ENCODE measurements around the gene PRKN. TPM values are rescaled to one million over a fixed set of nuclear protein-coding genes. Genes with fewer than 3 reads are reported as not detected.

The PRKN gene
- total and polyA plus RNA-seq, 2 experiments from 2014 or later: 1.2 to 2.3 TPM

DNA sequence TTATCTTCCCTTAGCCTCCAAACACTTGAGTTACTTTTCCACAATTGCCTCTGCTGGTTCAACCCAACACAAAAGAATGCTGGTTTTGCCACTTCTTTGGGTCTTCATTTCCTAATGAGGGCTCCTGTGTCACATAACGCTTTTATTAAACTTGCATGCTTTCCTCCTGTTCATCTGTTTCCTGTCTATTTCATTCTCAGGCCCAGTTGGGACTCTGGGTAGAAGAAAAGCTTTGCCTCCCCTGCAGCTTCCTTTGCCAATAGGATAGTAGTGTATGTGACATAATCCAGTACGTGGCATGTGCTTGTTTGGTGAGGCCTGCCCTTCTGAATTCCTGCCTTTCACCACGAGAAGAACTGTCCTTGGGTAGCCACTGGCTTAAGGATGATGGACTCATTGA is 924.4 kb downstream of the PRKN start:
- no peak overlapping the region for H3K4me3 ChIP-seq
- no peaks in the 10 kb centered on the region for H3F3A ChIP-seq (ENCODE audit: insufficient read depth)
- no peaks in the 10 kb centered on the region for H3K27me3 ChIP-seq (replicated peaks; ENCODE audit: insufficient read depth)
- H3K4me2 ChIP-seq (ENCODE audit: unreplicated experiment): no peak overlapping the region
- H3K79me2 ChIP-seq (ENCODE audit: insufficient read depth): no peaks in the 10 kb centered on the region
- no peaks in the 10 kb centered on the region for H3K36me3 ChIP-seq (ENCODE audit: low read depth)
- TF ChIP-seq EZH2 (IDR thresholded peaks at IDR 0.05; ENCODE audit: insufficient read depth, poor library complexity, severe bottlenecking): no peak
- 48 to 50% methylated on average over 3 of the region's 3 CpGs for WGBS, 2 experiments (ENCODE audit: low coverage in 1 of 2, low lambda C conversion rate in 2 of 2, missing lambda C conversion rate in 2 of 2)
- H4K20me1 ChIP-seq (ENCODE audit: insufficient read depth): no peaks in the 10 kb centered on the region
- DNase-seq: no peak
- in situ Hi-C loops (cut with MboI): no loop called here
- H2AFZ ChIP-seq: no peak overlapping the region
- no peak overlapping the region for H3K27ac ChIP-seq
- H3K9me2 ChIP-seq (ENCODE audit: insufficient read depth): no peaks in the 10 kb centered on the region
- no peaks in the 10 kb centered on the region for H3K9me3 ChIP-seq (ENCODE audit: low read depth)
- no peak overlapping the region for H3K9ac ChIP-seq
- no peaks in the 10 kb centered on the region for H3K4me1 ChIP-seq (ENCODE audit: insufficient read depth)

DNA sequence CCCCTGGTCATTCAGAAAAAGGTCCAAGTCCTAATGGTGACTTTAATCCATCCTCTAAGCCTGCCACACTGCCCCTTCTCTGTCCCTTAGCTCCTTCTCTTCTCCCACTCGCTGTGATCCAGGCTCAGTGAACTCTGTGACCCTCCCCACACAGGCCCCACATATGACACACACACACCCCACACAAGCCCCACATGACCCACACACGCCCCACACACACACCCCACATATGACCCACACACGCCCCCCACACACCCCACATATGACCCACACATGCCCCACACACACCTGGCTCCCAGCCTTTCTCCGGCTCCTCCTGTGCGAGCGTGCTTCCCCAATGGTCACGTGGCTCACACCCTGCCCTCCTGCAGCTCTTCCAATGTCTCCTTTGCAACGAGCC is 925.3 kb downstream of the PRKN start:
- TF ChIP-seq EZH2phosphoT487 (IDR thresholded peaks at IDR 0.05; ENCODE audit: insufficient read depth, low read depth): no peak
- TF ChIP-seq EZH2 (IDR thresholded peaks at IDR 0.05; ENCODE audit: insufficient read depth, poor library complexity, severe bottlenecking): no peak
- H3K4me1 ChIP-seq (ENCODE audit: insufficient read depth): no peaks in the 10 kb centered on the region
- H3K27ac ChIP-seq: no peak overlapping the region
- H3K27me3 ChIP-seq (replicated peaks; ENCODE audit: insufficient read depth): no peaks in the 10 kb centered on the region
- no peaks in the 10 kb centered on the region for H4K20me1 ChIP-seq (ENCODE audit: insufficient read depth)
- H3K9ac ChIP-seq: no peak overlapping the region
- no peak overlapping the region for H3K4me2 ChIP-seq (ENCODE audit: unreplicated experiment)
- in situ Hi-C loops (cut with MboI): no loop called here
- no peaks in the 10 kb centered on the region for H3K36me3 ChIP-seq (ENCODE audit: low read depth)
- H3K4me3 ChIP-seq: no peak overlapping the region
- no peaks in the 10 kb centered on the region for H3K9me3 ChIP-seq (ENCODE audit: low read depth)
- no peaks in the 10 kb centered on the region for H3K9me2 ChIP-seq (ENCODE audit: insufficient read depth)
- no peak for DNase-seq
- 56 to 58% methylated on average over 7 to 8 of the region's 8 CpGs for WGBS, 2 experiments (ENCODE audit: low coverage in 1 of 2, low lambda C conversion rate in 2 of 2, missing lambda C conversion rate in 2 of 2)
- no peak overlapping the region for H2AFZ ChIP-seq
- H3F3A ChIP-seq (ENCODE audit: insufficient read depth): no peaks in the 10 kb centered on the region
- no peaks in the 10 kb centered on the region for H3K79me2 ChIP-seq (ENCODE audit: insufficient read depth)

DNA sequence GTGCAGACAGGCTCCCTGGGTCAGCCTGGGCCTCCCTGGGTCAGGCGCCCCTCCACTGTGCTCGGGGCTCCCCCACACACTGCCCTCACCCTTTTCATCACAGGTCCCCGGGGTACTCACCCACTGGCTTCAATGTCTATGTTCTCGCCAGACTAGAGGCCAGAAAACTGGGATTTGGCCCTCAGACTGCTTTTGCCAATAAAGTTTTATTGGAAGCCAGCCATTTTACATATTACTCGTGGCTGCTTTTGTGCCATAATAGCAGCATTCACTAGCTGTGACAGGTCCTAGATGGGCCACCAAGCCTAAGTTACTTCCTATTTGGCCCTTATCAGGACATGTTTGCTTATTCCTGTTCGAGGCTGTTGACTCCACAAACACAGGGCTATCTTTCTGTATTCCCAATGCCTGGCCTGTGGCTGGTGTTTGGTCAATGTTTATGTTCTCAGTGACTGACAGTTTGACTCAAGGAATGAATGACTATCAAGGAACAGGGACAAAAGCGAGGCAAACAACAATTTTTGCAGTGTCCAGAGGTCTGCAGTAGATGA is 928.6 kb downstream of the PRKN start:
- Histone ChIP-seq H3K9me2 (ENCODE audit: insufficient read depth) (no peaks in the 10 kb centered on the region), H3K4me3 (no peak overlapping the region), H3K79me2 (ENCODE audit: insufficient read depth) (no peaks in the 10 kb centered on the region), H3K27ac (no peak overlapping the region), H3K27me3 (replicated peaks; ENCODE audit: insufficient read depth) (no peaks in the 10 kb centered on the region), H4K20me1 (ENCODE audit: insufficient read depth) (no peaks in the 10 kb centered on the region), H3K36me3 (ENCODE audit: low read depth) (no peaks in the 10 kb centered on the region), H2AFZ (no peak overlapping the region), H3K9ac (no peak overlapping the region), H3K4me1 (ENCODE audit: insufficient read depth) (no peaks in the 10 kb centered on the region), H3F3A (ENCODE audit: insufficient read depth) (no peaks in the 10 kb centered on the region), H3K4me2 (ENCODE audit: unreplicated experiment) (no peak overlapping the region), H3K9me3 (ENCODE audit: low read depth) (no peaks in the 10 kb centered on the region)
- in situ Hi-C loops (cut with MboI): no loop called here
- WGBS, 2 experiments (ENCODE audit: low coverage in 1 of 2, low lambda C conversion rate in 2 of 2, missing lambda C conversion rate in 2 of 2): 29 to 30% methylated on average over 7 of the region's 7 CpGs
- DNase-seq: no peak
- TF ChIP-seq EZH2 (IDR thresholded peaks at IDR 0.05; ENCODE audit: insufficient read depth, poor library complexity, severe bottlenecking) (no peak), EZH2phosphoT487 (IDR thresholded peaks at IDR 0.05; ENCODE audit: insufficient read depth, low read depth) (no peak)

DNA sequence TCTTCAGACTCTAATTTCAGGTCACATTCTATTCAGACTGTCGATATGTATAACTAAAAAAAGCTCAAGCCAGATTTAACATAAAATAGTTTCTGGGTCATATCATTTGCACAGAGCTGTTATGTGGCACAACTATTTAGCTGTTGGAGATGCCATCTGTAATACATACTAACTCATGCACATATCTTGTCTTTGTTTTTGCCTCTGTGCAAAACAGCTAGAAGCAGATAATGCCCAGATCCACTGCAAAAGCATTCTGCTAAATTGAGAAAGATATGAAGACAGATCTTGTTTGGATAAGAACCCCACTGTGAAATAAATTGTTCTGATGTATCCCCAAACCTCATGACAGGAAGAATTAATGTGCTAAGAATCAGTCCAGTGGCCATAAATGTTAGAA is 930.9 kb downstream of the PRKN start:
- DNase-seq: no peak
- Histone ChIP-seq H3K9ac (no peak overlapping the region), H3K36me3 (ENCODE audit: low read depth) (no peaks in the 10 kb centered on the region), H3K9me3 (ENCODE audit: low read depth) (no peaks in the 10 kb centered on the region), H3K9me2 (ENCODE audit: insufficient read depth) (no peaks in the 10 kb centered on the region), H2AFZ (no peak overlapping the region), H3K4me1 (ENCODE audit: insufficient read depth) (no peaks in the 10 kb centered on the region), H3K27me3 (replicated peaks; ENCODE audit: insufficient read depth) (no peaks in the 10 kb centered on the region), H3K79me2 (ENCODE audit: insufficient read depth) (no peaks in the 10 kb centered on the region), H3K4me2 (ENCODE audit: unreplicated experiment) (no peak overlapping the region), H3K4me3 (no peak overlapping the region), H3F3A (ENCODE audit: insufficient read depth) (no peaks in the 10 kb centered on the region), H3K27ac (no peak overlapping the region), H4K20me1 (ENCODE audit: insufficient read depth) (no peaks in the 10 kb centered on the region)
- TF ChIP-seq EZH2 (IDR thresholded peaks at IDR 0.05; ENCODE audit: insufficient read depth, poor library complexity, severe bottlenecking) (no peak), EZH2phosphoT487 (IDR thresholded peaks at IDR 0.05; ENCODE audit: insufficient read depth, low read depth) (no peak)
- 0% methylated on average over 1 of the region's 1 CpG for WGBS, 2 experiments (ENCODE audit: low coverage in 1 of 2, low lambda C conversion rate in 2 of 2, missing lambda C conversion rate in 2 of 2)
- in situ Hi-C loops (cut with MboI): no loop called here
